Subcutaneous adipose tissue (tissue), 4 donors: ENCODE results near the gene SLC25A33. TPM values are rescaled to one million over a fixed set of nuclear protein-coding genes. Genes with fewer than 3 reads are reported as not detected.

ENCODE experiments used
- CTCF ChIP-seq: fragments of 450-650 bp; IDR thresholded peaks from one replicate; pipeline ENCODE4 v1.5.1; 2016; ENCODE audit warnings: low read depth, mild to moderate bottlenecking, control low read depth, antibody characterized with exemption, moderate library complexity
- total RNA-seq, 4 donors: library from RNA; depleted of rRNA; stranded (reverse); fragments of >200 nt; gene quantifications; one replicate each; pipeline ENCODE4 v1.1.0, GENCODE V29; 2016

SLC25A33 gene
- total RNA-seq, 4 donors from 2014 or later, result 8.5 to 28.8 (median 12.9) TPM

GRCh38 chr1:9600861-9601834 is 61.9 kb downstream of the SLC25A33 start:
- no peak for TF ChIP-seq CTCF

- TF ChIP-seq CTCF, result no peak
Observed at GRCh38 chr1:9601942-9602793, 62.9 kb downstream of the SLC25A33 start.

GRCh38 chr1:9602794-9603167 is 63.5 kb downstream of the SLC25A33 start:
- no peak for TF ChIP-seq CTCF

- no peak for TF ChIP-seq CTCF
Observed at GRCh38 chr1:9603307-9603706, 64.0 kb downstream of the SLC25A33 start.

GRCh38 chr1:9603766-9604753 is 64.8 kb downstream of the SLC25A33 start:
- TF ChIP-seq CTCF, result no peak

- no peak for TF ChIP-seq CTCF
Observed at GRCh38 chr1:9604836-9605235, 65.6 kb downstream of the SLC25A33 start.
